ENCODE data around the gene ZNF879.

The ZNF879 gene

DNA sequence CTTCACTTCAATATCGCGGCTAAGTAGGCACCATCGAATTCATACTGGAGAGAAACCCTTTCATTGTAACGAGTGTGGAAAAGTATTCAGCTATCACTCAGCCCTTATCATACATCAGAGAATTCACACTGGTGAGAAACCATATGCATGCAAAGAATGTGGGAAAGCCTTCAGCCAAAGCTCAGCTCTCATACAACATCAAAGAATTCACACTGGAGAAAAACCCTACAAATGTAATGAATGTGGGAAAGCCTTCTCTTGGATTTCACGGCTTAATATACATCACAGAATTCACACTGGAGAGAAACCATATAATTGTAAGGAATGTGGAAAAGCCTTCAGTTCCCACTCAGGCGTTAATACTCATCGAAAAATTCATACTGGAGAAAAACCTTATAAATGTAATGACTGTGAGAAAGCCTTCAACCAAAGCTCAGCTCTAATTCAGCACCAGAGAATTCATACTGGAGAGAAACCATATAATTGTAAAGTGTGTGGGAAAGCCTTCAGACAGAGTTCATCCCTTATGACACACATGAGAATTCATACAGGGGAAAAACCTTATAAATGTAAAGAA, 9.5 kb downstream of the ZNF879 start:
- no peak for DNase-seq

DNA sequence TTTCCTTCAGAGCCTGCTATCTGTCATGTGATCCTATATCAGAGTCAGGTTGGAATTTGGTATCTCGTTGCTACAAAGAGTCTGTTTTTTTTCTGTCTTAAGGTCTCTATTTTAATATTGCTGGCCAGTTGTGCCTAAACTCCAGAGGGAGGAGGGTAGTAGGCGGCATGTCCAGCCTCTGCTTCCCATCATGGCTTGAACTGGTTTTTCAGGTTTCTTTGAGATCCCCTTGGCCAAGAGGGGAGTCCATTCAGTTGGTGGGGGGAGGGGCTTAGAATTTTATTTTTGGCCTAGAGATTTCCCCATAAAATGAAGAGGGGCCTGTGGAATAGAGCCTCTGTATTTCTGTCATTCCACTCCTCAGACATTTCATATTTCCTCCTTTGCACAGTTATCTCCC, 21.2 kb downstream of the ZNF879 start:
- no peak for DNase-seq

DNA sequence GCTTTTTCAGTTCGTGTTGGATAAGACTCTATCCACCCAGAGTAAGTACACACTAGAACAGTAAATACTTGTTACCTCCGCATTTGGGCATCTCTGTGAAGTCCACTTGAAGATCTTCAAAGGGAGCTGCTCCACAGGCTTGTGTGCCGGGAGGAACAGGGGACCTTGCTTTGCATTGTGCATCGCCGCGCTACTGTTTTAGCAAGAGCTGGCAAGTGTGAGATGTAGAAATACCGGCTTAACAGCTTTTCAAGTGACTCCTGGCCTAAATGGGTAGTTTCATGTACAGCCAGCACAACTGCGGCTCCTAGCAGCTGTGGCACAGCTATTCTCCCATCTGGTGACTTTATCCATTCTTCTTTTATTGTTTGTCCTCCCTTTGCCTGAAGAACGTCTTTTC, 28.2 kb downstream of the ZNF879 start:
- DNase-seq: no peak

DNA sequence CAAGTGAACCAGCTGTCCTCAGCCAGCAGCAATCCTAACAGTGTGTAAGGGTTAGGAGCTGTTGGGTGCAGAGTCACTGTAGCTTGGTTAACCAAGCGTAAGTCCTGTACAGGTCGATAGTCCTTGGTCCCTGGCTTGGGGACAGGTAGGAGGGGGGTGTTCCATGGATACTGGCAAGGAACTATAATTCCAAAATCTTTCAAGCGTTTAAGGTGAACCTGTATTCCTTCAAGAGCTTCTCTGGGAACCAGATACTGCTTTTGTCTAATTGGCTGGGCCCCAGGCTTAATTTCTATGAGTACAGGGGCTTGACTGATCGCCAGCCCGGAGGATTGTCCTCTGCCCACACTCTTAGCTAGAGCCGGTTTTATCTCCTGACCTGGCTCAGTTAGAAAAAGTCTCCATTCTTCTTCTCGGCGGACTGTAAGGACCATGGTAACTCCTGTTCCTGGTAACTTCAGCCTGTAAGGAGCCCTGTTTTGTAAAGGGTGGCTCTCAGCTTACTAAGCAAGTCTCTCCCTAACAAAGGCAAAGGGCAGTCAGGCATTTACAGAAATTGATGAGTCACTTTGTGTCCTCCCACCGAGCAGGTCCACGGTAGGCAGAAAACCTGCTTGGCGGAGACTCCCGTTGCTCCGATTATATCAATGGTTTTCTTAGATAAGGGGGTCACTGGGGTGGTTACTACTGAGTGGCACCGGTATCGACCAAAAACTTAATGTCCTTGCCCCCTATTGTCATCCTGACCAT, 30.6 kb downstream of the ZNF879 start:
- DNase-seq: no peak

DNA sequence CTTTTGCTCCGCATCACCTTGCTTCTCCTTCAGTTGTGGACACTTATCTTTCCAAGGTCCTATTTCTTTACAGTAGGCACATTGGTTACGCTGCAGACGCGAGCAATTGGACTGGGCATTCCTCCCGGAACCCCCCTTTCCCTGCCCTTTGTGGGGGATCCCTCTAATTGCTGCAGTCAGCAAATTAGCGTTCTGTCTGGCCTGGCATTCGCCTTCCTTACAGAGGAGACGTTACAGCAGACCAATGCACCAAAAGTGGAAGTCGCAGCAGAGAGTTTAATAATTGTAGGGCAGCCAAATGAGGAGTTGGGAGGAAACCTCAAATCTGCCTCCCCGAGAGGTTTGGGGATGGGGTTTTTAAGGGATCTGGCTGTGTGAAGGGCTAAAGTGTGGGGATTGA, 31.3 kb downstream of the ZNF879 start:
- DNase-seq: no peak

DNA sequence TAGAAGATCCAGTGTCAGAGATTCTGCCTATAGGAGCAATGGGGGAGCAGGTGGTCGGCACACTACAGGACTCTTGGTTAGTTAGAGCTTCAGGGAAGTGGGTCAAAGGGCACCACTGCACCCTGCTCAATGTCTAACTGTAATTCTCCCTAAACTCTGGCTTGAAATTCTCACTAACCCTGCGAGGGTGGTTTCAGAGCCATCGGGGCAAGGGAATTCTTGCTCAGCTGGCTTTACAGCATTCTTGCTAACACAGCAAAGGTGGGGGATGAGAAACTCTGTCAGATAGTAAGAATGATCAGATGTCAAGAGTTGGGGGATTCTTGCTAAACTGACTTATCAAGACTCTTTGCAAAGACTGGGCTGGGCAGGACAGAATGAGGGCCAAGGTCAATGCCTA, 31.8 kb downstream of the ZNF879 start:
- no peak for DNase-seq

DNA sequence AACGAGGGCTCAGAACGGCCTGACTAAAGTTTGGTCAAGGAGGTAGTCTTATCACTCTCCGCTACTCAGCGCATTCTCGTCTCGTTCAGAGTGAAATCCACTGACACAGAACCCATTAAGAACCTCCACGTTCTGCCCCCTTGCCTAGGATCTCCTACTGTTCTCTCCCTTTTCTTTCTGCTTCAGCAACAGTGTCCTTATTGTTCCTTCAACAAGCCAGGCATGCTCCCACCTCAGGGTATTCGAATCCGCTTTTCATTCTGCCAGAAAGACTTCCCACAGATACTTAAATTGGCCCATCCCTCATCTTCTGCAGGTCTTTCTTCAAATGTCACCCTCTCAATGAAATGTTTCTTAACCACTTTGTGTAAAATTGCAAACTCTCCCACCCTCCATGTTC, 32.2 kb downstream of the ZNF879 start:
- DNase-seq: no peak

DNA sequence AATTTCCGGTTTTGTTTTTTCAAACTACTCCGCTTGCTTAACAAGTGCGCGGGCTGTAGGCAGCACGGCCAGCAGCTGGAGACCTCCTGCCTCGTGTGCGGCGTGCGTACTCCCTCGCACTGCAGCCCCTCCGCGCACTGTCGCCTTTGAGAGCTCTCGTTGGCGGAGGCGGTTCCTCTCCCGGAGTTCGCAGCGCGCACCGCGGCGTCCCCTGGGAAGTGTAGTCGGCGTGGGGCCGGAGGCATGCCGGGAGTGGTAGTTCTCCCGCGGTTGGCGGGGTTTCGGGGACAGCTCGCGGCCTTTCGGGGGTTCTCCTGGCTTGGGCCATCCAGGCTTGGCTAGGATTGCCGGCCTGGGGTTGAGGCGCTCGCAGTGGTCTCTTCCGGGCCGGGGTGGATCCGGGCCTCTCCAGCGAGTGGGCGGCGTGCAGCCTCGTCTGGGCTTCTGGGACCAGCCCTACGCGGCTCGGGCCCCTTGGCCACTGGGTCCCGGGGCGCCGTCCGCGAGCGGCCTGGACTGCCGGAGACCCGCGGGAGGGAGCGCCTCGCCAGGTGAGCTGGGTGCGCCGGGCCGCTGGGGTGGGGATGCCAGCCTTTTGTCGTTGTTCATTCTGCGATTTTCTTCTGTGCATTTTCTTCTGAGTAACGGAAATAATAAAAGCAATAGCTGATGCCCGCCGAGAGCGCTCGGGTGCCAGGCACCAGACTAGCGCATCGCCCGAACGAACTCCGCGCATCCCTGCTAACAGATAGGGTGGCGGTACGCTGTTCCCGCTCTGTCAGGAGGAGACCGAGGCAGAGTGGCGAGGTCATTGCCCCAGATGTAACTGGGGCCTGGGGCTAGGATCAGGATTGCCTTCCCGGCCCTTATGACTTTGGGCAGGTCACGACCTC, 36.8 kb downstream of the ZNF879 start, which contains the start of gene ZNF354C:
Gene ZNF354C (plus strand): TSS at position 258 of the 893 bp plus-strand sequence. CDS start 1,696 bp downstream, outside the sequence.
- peak; percentile 76 for DNase-seq

DNA sequence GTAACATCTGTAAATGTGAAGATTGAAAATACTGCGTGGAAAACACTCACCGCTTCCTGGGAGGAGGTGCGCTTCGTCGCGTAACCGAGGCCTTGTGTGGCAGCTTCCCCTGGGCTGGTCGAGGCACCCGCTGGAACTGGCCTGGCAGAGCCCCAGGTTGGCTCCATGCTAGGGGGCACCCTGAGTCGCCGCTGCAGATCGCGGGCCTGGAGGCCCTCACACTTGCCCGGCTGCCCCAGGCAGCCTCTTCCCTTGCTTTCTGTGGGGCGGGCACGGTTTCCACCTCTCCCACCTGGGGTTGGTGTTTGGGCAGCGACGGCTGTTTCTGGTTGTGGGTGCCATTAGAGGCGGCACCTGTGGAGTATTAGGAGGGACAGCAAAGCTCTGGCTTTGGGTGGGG, 37.4 kb downstream of the ZNF879 start:
- DNase-seq: no peak

DNA sequence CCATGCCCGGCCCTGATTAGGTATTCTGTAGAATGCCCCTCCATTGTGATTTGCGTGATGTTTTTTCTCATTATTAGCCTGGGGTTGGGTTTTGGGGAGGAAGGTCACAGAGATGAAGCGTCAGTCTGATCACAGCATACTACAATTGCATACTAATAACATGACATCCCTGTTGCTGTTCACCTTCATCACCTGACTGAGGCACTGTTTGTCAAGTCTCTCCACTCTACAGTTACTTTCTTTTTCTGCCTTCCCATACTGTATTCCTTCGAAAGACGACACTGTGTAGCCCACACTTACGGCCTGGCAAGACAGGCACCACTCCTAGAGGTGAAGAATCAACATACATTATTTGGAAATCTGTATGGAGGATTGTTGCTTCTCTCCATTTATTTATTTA, 42.1 kb downstream of the ZNF879 start:
- DNase-seq: no peak

DNA sequence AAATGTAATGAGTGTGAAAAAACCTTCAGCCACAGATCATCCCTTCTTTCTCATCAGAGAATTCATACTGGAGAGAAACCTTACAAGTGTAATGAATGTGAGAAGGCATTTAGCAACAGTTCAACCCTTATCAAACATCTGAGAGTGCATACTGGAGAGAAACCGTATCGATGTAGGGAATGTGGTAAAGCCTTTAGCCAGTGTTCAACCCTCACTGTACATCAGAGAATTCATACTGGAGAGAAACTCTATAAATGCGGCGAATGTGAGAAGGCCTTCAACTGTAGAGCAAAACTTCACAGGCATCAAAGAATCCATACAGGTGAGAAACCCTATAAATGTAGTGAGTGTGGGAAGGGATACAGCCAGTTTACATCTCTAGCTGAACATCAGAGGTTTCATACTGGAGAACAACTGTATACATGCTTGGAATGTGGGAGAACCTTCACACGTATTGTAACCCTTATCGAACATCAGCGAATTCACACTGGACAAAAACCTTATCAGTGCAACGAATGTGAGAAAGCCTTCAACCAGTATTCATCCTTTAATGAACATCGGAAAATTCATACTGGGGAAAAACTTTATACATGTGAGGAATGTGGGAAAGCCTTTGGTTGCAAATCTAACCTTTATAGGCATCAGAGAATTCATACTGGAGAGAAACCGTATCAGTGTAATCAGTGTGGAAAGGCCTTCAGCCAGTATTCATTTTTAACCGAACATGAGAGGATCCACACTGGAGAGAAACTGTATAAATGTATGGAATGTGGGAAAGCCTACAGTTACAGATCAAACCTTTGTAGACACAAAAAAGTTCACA, 55.8 kb downstream of the ZNF879 start:
- no peak for DNase-seq

DNA sequence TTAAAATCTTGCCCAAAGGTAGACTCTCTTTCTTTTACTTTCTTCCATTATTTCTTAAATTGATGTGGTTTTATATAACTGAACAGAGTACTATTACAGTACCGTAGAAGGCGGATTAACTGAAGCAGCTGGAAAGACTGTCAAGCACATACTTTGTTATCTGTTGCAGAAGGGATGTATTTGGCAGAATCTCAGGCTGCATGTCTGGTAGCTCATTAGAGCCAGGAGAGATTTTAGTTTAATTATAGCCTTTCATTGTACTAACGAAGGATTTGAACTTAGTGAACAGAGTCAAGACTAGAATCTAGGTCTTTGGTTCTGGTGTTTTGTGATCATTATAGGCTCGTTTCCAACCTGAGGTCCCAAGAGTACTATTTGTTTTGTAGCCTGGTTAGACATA, 57.1 kb downstream of the ZNF879 start:
- no peak for DNase-seq
